ENCODE data around the gene SYT10.
A peak's percentile ranks its signal among the peaks of the same experiment; 100 is the strongest.

Gene SYT10

DNA sequence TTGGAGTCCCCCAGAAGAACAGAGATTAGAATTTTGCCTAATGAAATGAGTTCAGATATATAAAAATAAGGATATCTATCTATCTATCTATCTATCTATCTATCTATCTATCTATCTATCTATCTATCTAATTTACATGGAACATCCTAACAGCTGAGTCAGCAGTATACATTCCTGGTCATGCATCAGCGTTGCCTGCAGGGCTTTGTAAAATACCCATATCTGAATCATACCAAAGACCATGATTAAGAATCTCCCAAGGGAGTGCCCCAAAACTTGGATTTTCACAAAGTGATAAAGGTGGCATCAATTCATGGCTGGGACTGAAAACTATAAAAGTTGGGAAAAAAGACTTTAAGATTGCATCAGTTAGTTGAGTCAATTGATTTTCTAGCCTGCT lies 32.7 kb upstream of the SYT10 start:
- Histone ChIP-seq H3K4me1 (no peaks in the 10 kb centered on the region), H3K4me3 (ENCODE audit: low read depth, low read length) (no peak overlapping the region), H3K9me3 (no peaks in the 10 kb centered on the region), H3K36me3 (no peaks in the 10 kb centered on the region), H3K27me3 (no peaks in the 10 kb centered on the region; the same call in 1 of the 2 replicates)
- TF ChIP-seq, protein P1, sequence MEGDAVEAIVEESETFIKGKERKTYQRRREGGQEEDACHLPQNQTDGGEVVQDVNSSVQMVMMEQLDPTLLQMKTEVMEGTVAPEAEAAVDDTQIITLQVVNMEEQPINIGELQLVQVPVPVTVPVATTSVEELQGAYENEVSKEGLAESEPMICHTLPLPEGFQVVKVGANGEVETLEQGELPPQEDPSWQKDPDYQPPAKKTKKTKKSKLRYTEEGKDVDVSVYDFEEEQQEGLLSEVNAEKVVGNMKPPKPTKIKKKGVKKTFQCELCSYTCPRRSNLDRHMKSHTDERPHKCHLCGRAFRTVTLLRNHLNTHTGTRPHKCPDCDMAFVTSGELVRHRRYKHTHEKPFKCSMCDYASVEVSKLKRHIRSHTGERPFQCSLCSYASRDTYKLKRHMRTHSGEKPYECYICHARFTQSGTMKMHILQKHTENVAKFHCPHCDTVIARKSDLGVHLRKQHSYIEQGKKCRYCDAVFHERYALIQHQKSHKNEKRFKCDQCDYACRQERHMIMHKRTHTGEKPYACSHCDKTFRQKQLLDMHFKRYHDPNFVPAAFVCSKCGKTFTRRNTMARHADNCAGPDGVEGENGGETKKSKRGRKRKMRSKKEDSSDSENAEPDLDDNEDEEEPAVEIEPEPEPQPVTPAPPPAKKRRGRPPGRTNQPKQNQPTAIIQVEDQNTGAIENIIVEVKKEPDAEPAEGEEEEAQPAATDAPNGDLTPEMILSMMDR (IDR thresholded peaks at IDR 0.05; ENCODE audit: low read depth, low read length) = no peak
- DNase-seq = no peak

DNA sequence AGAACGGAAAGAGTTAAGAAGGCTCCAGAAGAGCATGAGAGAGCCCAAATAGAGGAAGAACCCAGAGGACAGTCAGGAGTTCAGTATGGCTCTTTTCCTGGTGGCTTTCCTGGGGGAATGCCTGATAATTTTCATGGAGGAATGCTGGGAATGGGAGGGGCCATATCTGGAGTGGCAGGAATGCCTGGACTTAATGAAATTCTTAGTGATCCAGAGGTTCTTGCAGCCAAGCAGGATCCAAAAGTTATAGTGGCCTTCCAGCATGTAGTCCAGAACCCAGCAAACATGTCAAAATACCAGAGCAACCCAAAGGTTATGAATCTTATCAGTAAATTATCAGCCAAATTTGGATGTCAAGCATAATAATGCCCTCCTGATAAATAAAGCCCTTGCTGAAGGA lies 15.5 kb upstream of the SYT10 start:
- Histone ChIP-seq H3K9me3 (no peaks in the 10 kb centered on the region), H3K4me1 (no peaks in the 10 kb centered on the region), H3K36me3 (no peaks in the 10 kb centered on the region), H3K4me3 (ENCODE audit: low read depth, low read length) (no peak overlapping the region), H3K27me3 (no peaks in the 10 kb centered on the region)
- TF ChIP-seq, protein P1 (IDR thresholded peaks at IDR 0.05; ENCODE audit: low read depth, low read length) = no peak
- DNase-seq = no peak

DNA sequence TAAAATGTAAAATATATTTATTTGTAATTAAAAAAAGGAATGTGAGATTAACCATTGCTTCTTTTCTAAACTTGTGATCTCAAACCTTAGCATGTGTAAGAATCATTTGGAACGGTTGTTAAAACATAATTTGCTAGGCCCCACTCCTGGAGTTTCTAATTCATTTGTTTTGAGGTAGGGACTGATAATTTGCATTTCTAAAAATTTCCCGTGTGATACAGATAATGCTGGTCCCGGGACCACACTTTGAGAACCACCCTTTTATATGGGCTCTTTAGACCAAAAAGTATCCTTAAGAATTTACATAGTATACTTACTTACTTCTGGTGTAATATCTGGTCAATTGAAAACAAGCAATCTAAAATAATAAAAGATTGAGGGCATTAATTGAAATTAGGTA lies 10.9 kb upstream of the SYT10 start:
- no peaks in the 10 kb centered on the region for H3K36me3 ChIP-seq
- no peak for DNase-seq

DNA sequence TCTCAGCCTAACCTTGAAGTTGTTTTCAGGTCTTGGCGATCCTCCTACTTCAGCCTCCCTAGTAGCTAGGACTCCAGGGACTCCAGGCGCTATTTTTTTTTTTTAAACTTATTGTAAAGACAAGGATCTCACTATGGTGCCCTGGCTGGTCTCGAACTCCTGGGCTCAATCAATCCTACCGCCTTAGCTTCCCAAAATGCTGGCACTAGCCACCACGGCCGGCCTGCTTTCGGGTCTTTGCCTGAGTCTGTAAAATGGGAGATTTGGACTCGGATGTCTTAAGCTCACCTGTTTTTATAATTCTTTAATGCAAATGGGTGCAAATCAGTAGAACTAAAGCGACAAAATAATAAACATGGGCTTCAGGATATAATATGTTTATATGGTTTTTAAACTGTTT lies 858 bp upstream of the SYT10 start:
- Histone ChIP-seq H3K36me3 (no peaks in the 10 kb centered on the region), H3K27me3 (peaks cover 65% of the 10 kb centered on the region)
- no peak for DNase-seq

More for the DNA sequence above, 10.9 kb upstream of the SYT10 start:
- no peak overlapping the region for H3K4me3 ChIP-seq (ENCODE audit: low read depth, low read length)
- no peaks in the 10 kb centered on the region for H3K27me3 ChIP-seq
- H3K9me3 ChIP-seq = no peaks in the 10 kb centered on the region
- no peaks in the 10 kb centered on the region for H3K4me1 ChIP-seq
- TF ChIP-seq, protein P1 (IDR thresholded peaks at IDR 0.05; ENCODE audit: low read depth, low read length) = no peak

DNA sequence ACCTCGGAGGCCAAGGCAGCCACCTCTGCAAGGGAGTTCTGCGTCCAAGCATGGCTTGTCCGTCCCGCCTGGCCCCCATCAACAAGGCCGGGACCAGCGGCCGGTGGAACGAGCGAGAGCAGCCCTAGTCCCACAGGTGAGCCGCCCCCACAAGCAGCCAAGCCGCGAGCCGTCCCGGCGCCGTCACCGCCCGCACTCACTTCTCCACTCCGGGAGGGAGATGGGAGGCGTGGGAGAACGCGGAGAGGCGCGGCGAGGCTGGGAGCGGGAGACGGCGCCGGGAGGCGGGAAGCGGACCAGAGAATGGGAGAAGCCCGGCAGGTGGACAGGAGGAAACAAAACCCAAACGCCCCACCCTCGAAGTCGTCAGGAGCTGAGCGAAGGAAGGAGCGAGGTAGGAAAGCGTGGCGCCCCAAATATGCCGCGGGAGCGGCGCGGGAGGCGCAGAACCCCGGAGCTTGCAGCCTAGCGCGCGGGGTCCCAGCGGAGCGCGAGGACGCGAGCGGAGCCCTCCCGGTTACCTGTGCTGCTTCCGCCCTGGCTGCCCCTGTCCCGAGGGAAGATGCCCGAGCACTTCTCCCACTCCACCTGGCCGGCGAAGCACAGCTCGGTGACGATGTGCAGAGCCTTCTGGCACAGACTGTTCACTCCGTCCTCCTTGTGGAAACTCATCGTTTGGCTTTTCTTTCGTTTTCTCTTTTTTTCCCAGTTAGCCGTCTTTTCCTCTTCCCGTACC lies 600 bp downstream of the SYT10 start:
- TF ChIP-seq, protein P1 (IDR thresholded peaks at IDR 0.05; ENCODE audit: low read depth, low read length) = no peak
- Histone ChIP-seq H3K36me3 (no peaks in the 10 kb centered on the region), H3K9me3 (no peaks in the 10 kb centered on the region), H3K4me1 (no peaks in the 10 kb centered on the region), H3K4me3 (ENCODE audit: low read depth, low read length) (peak overlapping the region; percentile 41), H3K27me3 (peaks cover 67% of the 10 kb centered on the region)
- no peak for DNase-seq

More for the DNA sequence above, 858 bp upstream of the SYT10 start:
- TF ChIP-seq, protein P1 (IDR thresholded peaks at IDR 0.05; ENCODE audit: low read depth, low read length) = no peak
- no peaks in the 10 kb centered on the region for H3K9me3 ChIP-seq
- no peak overlapping the region for H3K4me3 ChIP-seq (ENCODE audit: low read depth, low read length)
- H3K4me1 ChIP-seq = no peaks in the 10 kb centered on the region

DNA sequence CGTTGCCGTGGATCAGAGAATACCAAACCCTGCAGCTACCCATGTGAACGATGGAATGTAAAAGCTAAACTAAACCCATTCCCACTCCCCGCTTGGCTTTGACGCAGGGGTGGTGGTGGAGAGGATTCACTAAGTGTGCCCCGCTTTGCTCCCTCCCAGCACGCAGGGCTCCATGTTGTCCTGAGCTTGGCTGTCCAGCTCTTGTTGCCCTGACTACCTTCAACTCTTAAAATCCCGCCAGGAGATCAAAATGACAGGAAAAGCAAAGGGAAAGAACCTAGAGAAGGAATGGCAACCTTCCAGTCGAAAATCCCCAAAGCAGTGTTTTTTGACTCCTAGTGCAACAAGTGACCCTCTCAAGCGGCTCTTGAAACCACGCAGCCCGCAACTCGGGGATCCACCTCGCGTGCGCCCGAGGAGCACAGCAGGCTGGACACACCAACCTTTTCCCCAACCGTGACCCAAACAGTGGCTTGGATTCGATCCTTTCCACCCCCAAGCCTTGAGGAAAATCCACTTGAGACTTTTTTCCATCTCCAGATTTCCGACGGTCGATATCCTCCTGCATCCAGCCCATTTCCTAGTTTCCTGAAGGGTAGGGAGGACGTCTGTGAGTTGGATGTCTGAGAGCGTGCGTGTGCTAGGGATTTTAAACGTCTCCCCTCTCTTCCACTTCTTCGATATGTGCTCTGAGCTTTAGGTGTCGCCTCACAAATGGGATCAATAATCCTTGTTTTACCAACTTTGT lies 1.4 kb downstream of the SYT10 start:
- H3K9me3 ChIP-seq = no peaks in the 10 kb centered on the region
- no peaks in the 10 kb centered on the region for H3K4me1 ChIP-seq
- peaks cover 67% of the 10 kb centered on the region for H3K27me3 ChIP-seq
- DNase-seq = no peak
- TF ChIP-seq, protein P1 (IDR thresholded peaks at IDR 0.05; ENCODE audit: low read depth, low read length) = no peak
- H3K4me3 ChIP-seq (ENCODE audit: low read depth, low read length) = no peak overlapping the region
- H3K36me3 ChIP-seq = no peaks in the 10 kb centered on the region
